DND-41 (cell line): ENCODE data around the gene TREH.

Experiments
- EZH2 ChIP-seq: IDR thresholded peaks from 3 replicates; pipeline ENCODE4 v1.6.1; 2012; ENCODE audit warnings: borderline replicate concordance, low read depth, mild to moderate bottlenecking, moderate library complexity, low read length, inconsistent platforms; ENCODE audit not compliant: severe bottlenecking
- TF ChIP-seq, protein P1 (sequence below): IDR thresholded peaks from 2 replicates; pipeline ENCODE4 v1.5.1; 2012; ENCODE audit warnings: borderline replicate concordance, low read length, moderate library complexity, mild to moderate bottlenecking; ENCODE audit not compliant: poor library complexity, severe bottlenecking; ENCODE audit errors: extremely low read depth

GRCh38 chr11:118699506-118700220 lies 20.2 kb upstream of the TREH start:
- TF ChIP-seq, protein P1, sequence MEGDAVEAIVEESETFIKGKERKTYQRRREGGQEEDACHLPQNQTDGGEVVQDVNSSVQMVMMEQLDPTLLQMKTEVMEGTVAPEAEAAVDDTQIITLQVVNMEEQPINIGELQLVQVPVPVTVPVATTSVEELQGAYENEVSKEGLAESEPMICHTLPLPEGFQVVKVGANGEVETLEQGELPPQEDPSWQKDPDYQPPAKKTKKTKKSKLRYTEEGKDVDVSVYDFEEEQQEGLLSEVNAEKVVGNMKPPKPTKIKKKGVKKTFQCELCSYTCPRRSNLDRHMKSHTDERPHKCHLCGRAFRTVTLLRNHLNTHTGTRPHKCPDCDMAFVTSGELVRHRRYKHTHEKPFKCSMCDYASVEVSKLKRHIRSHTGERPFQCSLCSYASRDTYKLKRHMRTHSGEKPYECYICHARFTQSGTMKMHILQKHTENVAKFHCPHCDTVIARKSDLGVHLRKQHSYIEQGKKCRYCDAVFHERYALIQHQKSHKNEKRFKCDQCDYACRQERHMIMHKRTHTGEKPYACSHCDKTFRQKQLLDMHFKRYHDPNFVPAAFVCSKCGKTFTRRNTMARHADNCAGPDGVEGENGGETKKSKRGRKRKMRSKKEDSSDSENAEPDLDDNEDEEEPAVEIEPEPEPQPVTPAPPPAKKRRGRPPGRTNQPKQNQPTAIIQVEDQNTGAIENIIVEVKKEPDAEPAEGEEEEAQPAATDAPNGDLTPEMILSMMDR = no peak
- no peak for TF ChIP-seq EZH2
